ENCODE measurements around the gene CNTNAP2. TPM values are rescaled to one million over a fixed set of nuclear protein-coding genes. Genes with fewer than 3 reads are reported as not detected.

The CNTNAP2 gene
- total and polyA plus RNA-seq, 2 donors (not counting 1 experiment from before 2014, with no cell fraction given), result not detected

DNA sequence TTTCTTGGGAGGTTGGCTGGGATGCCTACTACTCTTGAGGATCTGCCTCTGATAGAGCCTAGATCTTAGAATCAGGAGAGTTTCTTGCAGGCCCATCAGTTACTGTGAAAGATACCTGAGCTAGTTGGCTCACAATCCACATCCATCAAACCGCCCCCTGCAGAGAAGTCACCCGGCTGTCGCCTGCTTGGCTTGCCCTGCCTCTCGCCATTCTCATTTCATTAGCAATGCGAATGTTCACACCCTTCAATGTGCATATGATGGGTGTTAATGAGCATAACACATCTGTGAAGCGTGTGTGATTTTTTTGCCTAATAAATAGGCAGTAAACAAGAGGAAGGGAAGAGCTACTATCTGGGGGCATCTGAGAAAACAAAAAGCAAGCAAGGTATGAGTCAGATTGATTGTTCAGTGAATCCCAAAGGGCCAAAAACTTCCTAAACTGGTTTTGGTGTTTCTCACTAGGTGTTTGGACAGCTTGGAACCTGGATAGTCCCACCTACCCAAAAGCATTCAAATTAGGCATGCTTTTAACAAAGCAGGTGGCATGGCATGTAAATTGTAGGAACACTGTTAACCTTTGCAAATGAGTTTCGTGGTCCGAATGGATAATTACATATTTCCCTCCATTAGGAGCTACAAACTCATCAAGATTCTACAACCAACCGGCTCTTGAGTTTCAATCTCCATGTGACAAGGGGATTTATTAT is 2201.7 kb downstream of the CNTNAP2 start:
- Histone ChIP-seq H2AFZ (ENCODE audit: low read length) (no peak overlapping the region), H3K27me3 (ENCODE audit: control insufficient read depth, insufficient read depth, low read length) (no peaks in the 10 kb centered on the region), H3K4me3 (replicated peaks in 1 of 4; ENCODE audit: control extremely low read depth in 1 of 4, insufficient read depth in 1 of 4, low read depth in 3 of 4, low read length in 4 of 4) (no peak overlapping the region), H3K4me2 (ENCODE audit: extremely low read depth, insufficient read depth, low read length) (no peak overlapping the region), H3K9me3 (ENCODE audit: control insufficient read depth, insufficient read depth, low read depth, low read length) (no peaks in the 10 kb centered on the region), H3K79me2 (ENCODE audit: control insufficient read depth, insufficient read depth, low read length) (no peaks in the 10 kb centered on the region), H3K9ac (ENCODE audit: insufficient read depth, low read length) (no peak overlapping the region), H3K27ac (ENCODE audit: insufficient read depth, low read length) (no peak overlapping the region), H4K20me1 (ENCODE audit: control insufficient read depth, extremely low read depth, insufficient read depth, low read length) (no peaks in the 10 kb centered on the region), H3K4me1 (ENCODE audit: control insufficient read depth, extremely low read depth, insufficient read depth, low read length) (no peaks in the 10 kb centered on the region), H3K36me3 (ENCODE audit: control insufficient read depth, insufficient read depth, low read length) (no peaks in the 10 kb centered on the region)
- no peak for DNase-seq (ENCODE audit: low read depth in 2 of 2)
- TF ChIP-seq EZH2 (IDR thresholded peaks at IDR 0.05; ENCODE audit: low read length, missing control alignments), result no peak
- TF ChIP-seq, protein P1, sequence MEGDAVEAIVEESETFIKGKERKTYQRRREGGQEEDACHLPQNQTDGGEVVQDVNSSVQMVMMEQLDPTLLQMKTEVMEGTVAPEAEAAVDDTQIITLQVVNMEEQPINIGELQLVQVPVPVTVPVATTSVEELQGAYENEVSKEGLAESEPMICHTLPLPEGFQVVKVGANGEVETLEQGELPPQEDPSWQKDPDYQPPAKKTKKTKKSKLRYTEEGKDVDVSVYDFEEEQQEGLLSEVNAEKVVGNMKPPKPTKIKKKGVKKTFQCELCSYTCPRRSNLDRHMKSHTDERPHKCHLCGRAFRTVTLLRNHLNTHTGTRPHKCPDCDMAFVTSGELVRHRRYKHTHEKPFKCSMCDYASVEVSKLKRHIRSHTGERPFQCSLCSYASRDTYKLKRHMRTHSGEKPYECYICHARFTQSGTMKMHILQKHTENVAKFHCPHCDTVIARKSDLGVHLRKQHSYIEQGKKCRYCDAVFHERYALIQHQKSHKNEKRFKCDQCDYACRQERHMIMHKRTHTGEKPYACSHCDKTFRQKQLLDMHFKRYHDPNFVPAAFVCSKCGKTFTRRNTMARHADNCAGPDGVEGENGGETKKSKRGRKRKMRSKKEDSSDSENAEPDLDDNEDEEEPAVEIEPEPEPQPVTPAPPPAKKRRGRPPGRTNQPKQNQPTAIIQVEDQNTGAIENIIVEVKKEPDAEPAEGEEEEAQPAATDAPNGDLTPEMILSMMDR (conservative IDR thresholded peaks at IDR 0.05 in 1 of 2, IDR thresholded peaks at IDR 0.05 in 1 of 2; ENCODE audit: low read depth in 1 of 2, low read length in 2 of 2), result no peak

DNA sequence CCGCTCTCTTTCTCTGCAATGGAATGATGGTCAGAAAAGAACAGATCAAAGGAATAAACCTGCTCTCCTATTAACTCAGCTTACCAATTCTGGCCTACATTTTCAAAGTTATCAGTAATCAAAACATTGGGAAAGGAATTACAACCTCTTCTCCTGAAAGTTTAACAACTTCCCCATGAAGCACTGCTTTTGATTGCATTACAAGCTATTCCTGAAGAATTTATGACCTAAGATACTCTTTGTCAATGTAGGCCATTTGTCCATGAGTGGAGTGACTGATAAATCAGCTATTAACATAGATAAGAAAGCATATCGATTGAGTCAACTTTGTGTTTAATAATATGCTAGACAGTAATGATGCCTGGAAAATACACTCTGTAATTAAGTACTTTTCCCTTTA is 2202.2 kb downstream of the CNTNAP2 start:
- Histone ChIP-seq H3K79me2 (ENCODE audit: control insufficient read depth, insufficient read depth, low read length) (no peaks in the 10 kb centered on the region), H3K4me3 (replicated peaks in 1 of 4; ENCODE audit: control extremely low read depth in 1 of 4, insufficient read depth in 1 of 4, low read depth in 3 of 4, low read length in 4 of 4) (no peak overlapping the region), H2AFZ (ENCODE audit: low read length) (no peak overlapping the region), H3K4me2 (ENCODE audit: extremely low read depth, insufficient read depth, low read length) (no peak overlapping the region), H3K27me3 (ENCODE audit: control insufficient read depth, insufficient read depth, low read length) (no peaks in the 10 kb centered on the region), H3K9me3 (ENCODE audit: control insufficient read depth, insufficient read depth, low read depth, low read length) (no peaks in the 10 kb centered on the region), H3K4me1 (ENCODE audit: control insufficient read depth, extremely low read depth, insufficient read depth, low read length) (no peaks in the 10 kb centered on the region), H4K20me1 (ENCODE audit: control insufficient read depth, extremely low read depth, insufficient read depth, low read length) (no peaks in the 10 kb centered on the region), H3K27ac (ENCODE audit: insufficient read depth, low read length) (no peak overlapping the region), H3K36me3 (ENCODE audit: control insufficient read depth, insufficient read depth, low read length) (no peaks in the 10 kb centered on the region), H3K9ac (ENCODE audit: insufficient read depth, low read length) (no peak overlapping the region)
- no peak for DNase-seq (ENCODE audit: low read depth in 2 of 2)
- TF ChIP-seq, protein P1 (conservative IDR thresholded peaks at IDR 0.05 in 1 of 2, IDR thresholded peaks at IDR 0.05 in 1 of 2; ENCODE audit: low read depth in 1 of 2, low read length in 2 of 2), result no peak
- no peak for TF ChIP-seq EZH2 (IDR thresholded peaks at IDR 0.05; ENCODE audit: low read length, missing control alignments)

DNA sequence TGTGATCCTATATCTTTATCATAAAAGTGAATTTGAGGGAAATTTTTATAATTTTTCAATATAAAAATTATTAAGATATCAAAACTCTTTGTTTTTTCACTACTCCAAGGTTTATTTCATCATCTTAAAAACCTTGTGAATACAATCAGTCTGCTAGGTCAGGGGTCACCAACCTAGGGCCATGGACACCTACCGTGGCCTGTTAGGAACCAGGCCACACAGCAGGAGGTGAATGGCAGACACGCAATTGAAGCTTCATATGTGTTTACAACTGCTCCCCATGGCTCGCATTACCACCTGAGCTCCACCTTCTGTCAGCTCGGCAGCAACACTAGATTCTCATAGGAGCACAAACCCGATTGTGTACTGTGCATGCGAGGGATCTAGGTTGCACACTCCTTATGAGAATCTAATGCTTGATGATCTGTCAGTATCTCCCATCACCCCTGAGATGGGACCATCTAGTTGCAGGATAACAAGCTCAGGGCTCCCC is 2202.8 kb downstream of the CNTNAP2 start:
- Histone ChIP-seq H2AFZ (ENCODE audit: low read length) (no peak overlapping the region), H3K4me1 (ENCODE audit: control insufficient read depth, extremely low read depth, insufficient read depth, low read length) (no peaks in the 10 kb centered on the region), H3K27me3 (ENCODE audit: control insufficient read depth, insufficient read depth, low read length) (no peaks in the 10 kb centered on the region), H3K79me2 (ENCODE audit: control insufficient read depth, insufficient read depth, low read length) (no peaks in the 10 kb centered on the region), H4K20me1 (ENCODE audit: control insufficient read depth, extremely low read depth, insufficient read depth, low read length) (no peaks in the 10 kb centered on the region), H3K4me2 (ENCODE audit: extremely low read depth, insufficient read depth, low read length) (no peak overlapping the region), H3K27ac (ENCODE audit: insufficient read depth, low read length) (no peak overlapping the region), H3K36me3 (ENCODE audit: control insufficient read depth, insufficient read depth, low read length) (no peaks in the 10 kb centered on the region), H3K4me3 (replicated peaks in 1 of 4; ENCODE audit: control extremely low read depth in 1 of 4, insufficient read depth in 1 of 4, low read depth in 3 of 4, low read length in 4 of 4) (no peak overlapping the region), H3K9me3 (ENCODE audit: control insufficient read depth, insufficient read depth, low read depth, low read length) (no peaks in the 10 kb centered on the region), H3K9ac (ENCODE audit: insufficient read depth, low read length) (no peak overlapping the region)
- TF ChIP-seq EZH2 (IDR thresholded peaks at IDR 0.05; ENCODE audit: low read length, missing control alignments), result no peak
- TF ChIP-seq, protein P1 (conservative IDR thresholded peaks at IDR 0.05 in 1 of 2, IDR thresholded peaks at IDR 0.05 in 1 of 2; ENCODE audit: low read depth in 1 of 2, low read length in 2 of 2), result no peak
- no peak for DNase-seq (ENCODE audit: low read depth in 2 of 2)

Measured in fibroblast of lung (primary cell).